Activated naive CD8-positive, alpha-beta T cell treated with anti-CD3 and anti-CD28 coated beads, Interleukin-2, amount 50 U/mL, for 16 hours (primary cell): ENCODE measurements around the gene LAMTOR3.
"Not testable (repeated sequence)": the region's sequence is repeated elsewhere in the genome, so short reads cannot be mapped to it uniquely, and the experiment has no call there.

ENCODE experiments used
- DNase-seq: peaks from one replicate; pipeline ENCODE4 v3.0.0-alpha.2; 2020; ENCODE audit warnings: low read depth, low spot score

LAMTOR3 gene

DNA sequence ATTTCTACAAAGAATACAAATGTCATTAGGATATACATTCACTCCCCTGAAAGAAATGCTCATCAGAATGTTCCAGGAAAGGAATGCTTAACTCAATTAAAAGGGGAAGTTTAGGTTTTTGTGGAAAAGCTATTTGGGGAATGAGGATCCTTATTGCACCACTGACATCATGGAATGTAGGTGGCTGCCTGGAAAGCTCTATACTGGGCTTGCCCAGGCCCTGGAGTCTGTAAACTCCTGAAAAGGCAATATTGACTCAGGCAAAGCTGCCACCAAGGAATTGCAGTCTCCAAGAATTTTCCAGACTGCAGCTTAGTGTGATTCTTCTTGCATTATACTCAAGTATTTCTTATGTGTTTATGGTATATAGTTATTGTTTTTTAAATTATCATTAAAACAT lies 61.9 kb downstream of the LAMTOR3 start:
- DNase-seq: no peak

DNA sequence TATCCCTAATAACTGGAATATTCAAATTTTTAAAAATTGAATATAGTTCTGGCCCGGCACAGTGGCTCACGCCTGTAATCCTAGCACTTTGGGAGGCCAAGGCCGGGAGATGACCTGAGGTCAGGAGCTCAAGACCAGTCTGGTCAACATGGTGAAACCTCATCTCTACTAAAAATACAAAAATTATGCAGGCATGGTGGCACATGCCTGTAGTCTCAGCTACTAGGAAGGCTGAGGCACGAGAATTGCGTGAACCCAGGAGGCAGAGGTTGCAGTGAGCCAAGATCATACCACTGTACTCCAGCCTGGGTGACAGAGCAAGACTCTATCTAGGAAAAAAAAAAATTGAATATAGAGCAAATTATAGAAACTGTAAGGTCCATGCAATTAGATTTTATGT lies 64.2 kb downstream of the LAMTOR3 start:
- not testable (repeated sequence) for DNase-seq

DNA sequence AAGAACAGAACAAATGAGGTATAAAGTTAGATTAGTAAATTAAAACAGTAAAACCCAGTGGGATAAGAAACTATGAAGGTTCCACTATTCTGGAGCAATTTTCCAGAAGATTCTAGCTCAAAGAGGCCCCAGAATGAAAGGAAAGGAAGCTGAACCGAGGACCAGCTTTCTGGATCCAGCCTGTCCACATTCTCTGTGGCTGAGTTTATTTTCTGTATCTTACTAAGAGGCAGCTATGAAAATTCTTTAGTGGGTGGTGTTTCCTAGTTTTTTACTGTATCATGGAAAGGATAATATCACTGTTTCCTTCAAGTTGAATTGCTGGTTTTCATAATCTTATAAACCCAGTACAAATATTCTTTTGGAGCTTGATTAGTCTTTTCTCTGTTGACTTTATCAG lies 65.8 kb downstream of the LAMTOR3 start:
- no peak for DNase-seq
